Endodermal cell (in vitro differentiated cells): ENCODE results near the gene WDR86. TPM values are rescaled to one million over a fixed set of nuclear protein-coding genes. Genes with fewer than 3 reads are reported as not detected.
A peak's percentile ranks its signal among the peaks of the same experiment; 100 is the strongest.

Experiments
- DNase-seq: peaks from one replicate; pipeline ENCODE4 v3.0.0-alpha.2; 2017
- H3K27ac ChIP-seq: 2 replicates; pipeline ENCODE4 v1.5.1; 2013; ENCODE audit warnings: mild to moderate bottlenecking, low read depth, low read length, moderate library complexity
- H3K27me3 ChIP-seq: 2 replicates; pipeline ENCODE4 v1.6.1; 2013; ENCODE audit warnings: mild to moderate bottlenecking, low read length, moderate library complexity; ENCODE audit not compliant: insufficient read depth, control insufficient read depth, poor library complexity, severe bottlenecking
- H3K36me3 ChIP-seq: 2 replicates; pipeline ENCODE4 v1.7.0; 2013; ENCODE audit warnings: mild to moderate bottlenecking, low read length, moderate library complexity; ENCODE audit not compliant: control insufficient read depth, insufficient read depth
- H3K4me1 ChIP-seq: one replicate; pipeline ENCODE4 v1.7.0; 2013; ENCODE audit warnings: low read length; ENCODE audit not compliant: control insufficient read depth, insufficient read depth
- H3K4me3 ChIP-seq: 2 replicates; pipeline ENCODE4 v1.5.1; 2013; ENCODE audit warnings: mild to moderate bottlenecking, low read length, moderate library complexity
- H3K9ac ChIP-seq: 2 replicates; pipeline ENCODE4 v1.6.1; 2013; ENCODE audit warnings: mild to moderate bottlenecking, low read length, moderate library complexity; ENCODE audit not compliant: poor library complexity, severe bottlenecking; ENCODE audit errors: extremely low read depth
- H3K9me3 ChIP-seq: 2 replicates; pipeline ENCODE4 v1.6.1; 2013; ENCODE audit warnings: mild to moderate bottlenecking, low read length, moderate library complexity; ENCODE audit not compliant: control insufficient read depth
- H3K27ac Mint-ChIP-seq: 2 replicates; pipeline ENCODE4 v1.8.0; 2020; ENCODE audit warnings: mixed read lengths
- H3K27me3 Mint-ChIP-seq: 2 replicates; pipeline ENCODE4 v1.8.0; 2021; ENCODE audit warnings: mild to moderate bottlenecking, mixed read lengths; ENCODE audit not compliant: insufficient read depth
- H3K36me3 Mint-ChIP-seq: 2 replicates; pipeline ENCODE4 v1.8.0; 2020; ENCODE audit warnings: low read depth, mixed read lengths
- H3K4me1 Mint-ChIP-seq: 2 replicates; pipeline ENCODE4 v1.8.0; 2020; ENCODE audit warnings: mixed read lengths
- H3K4me3 Mint-ChIP-seq: 2 replicates; pipeline ENCODE4 v1.8.0; 2020; ENCODE audit warnings: mild to moderate bottlenecking, moderate library complexity, mixed read lengths
- H3K9me3 Mint-ChIP-seq: 2 replicates; pipeline ENCODE4 v1.8.0; 2020; ENCODE audit warnings: mild to moderate bottlenecking, mixed read lengths
- WGBS, 2 experiments: methylation state at CpG; one replicate each; pipeline versions ENCODE4 v1.1.5 to v1.1.7; 2013; ENCODE audit warnings: missing lambda C conversion rate in 2 of 2, mixed read lengths in 1 of 2; ENCODE audit not compliant: insufficient coverage in 1 of 2, insufficient read length in 1 of 2; 5-methylcytosine and 5-hydroxymethylcytosine counted together
- total RNA-seq, 2 donors: library from RNA; stranded (reverse); fragmentation: NEBNext Ultra II Directional in 1 of 2; extraction: Animal tissue kit (Norgen Biotek cat#: 25700) in 1 of 2; gene quantifications; 2 replicates in 1 of 2; 3 replicates in 1 of 2; pipeline ENCODE4 v1.2.1, GENCODE V29; 2021
- TF ChIP-seq, protein P1 (sequence below): fragments of 200-600 bp; sonication (generic); conservative IDR thresholded peaks from 2 replicates; pipeline ENCODE4 v1.5.0; 2021; ENCODE audit warnings: antibody characterized with exemption, mild to moderate bottlenecking

Gene WDR86
- total RNA-seq, 2 donors from 2014 or later: 83.3 to 94.2 TPM

GRCh38 chr7:151438864-151439601, 29.2 kb upstream of the WDR86 start:
- Mint-ChIP-seq H3K4me3 (peak overlapping the region; percentile 58), H3K9me3 (no peaks in the 10 kb centered on the region), H3K4me1 (peaks cover 15% of the 10 kb centered on the region), H3K27me3 (peaks cover 4% of the 10 kb centered on the region), H3K27ac (no peak overlapping the region), H3K36me3 (peaks cover 2% of the 10 kb centered on the region)
- TF ChIP-seq, protein P1, sequence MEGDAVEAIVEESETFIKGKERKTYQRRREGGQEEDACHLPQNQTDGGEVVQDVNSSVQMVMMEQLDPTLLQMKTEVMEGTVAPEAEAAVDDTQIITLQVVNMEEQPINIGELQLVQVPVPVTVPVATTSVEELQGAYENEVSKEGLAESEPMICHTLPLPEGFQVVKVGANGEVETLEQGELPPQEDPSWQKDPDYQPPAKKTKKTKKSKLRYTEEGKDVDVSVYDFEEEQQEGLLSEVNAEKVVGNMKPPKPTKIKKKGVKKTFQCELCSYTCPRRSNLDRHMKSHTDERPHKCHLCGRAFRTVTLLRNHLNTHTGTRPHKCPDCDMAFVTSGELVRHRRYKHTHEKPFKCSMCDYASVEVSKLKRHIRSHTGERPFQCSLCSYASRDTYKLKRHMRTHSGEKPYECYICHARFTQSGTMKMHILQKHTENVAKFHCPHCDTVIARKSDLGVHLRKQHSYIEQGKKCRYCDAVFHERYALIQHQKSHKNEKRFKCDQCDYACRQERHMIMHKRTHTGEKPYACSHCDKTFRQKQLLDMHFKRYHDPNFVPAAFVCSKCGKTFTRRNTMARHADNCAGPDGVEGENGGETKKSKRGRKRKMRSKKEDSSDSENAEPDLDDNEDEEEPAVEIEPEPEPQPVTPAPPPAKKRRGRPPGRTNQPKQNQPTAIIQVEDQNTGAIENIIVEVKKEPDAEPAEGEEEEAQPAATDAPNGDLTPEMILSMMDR: no peak
- Histone ChIP-seq H3K4me1 (no peaks in the 10 kb centered on the region), H3K27me3 (no peaks in the 10 kb centered on the region), H3K9ac (no peak overlapping the region), H3K4me3 (peak overlapping the region; percentile 75), H3K9me3 (peaks cover 5% of the 10 kb centered on the region), H3K27ac (no peak overlapping the region), H3K36me3 (no peaks in the 10 kb centered on the region)
- no peak for DNase-seq
- 92 to 94% methylated on average over 7 to 17 of the region's 17 CpGs for WGBS, 2 experiments

GRCh38 chr7:151437866-151438516, 28.2 kb upstream of the WDR86 start:
- TF ChIP-seq, protein P1: no peak

GRCh38 chr7:151437159-151437553, 27.3 kb upstream of the WDR86 start:
- Mint-ChIP-seq H3K4me3 (no peak overlapping the region), H3K36me3 (peaks cover 2% of the 10 kb centered on the region), H3K27me3 (peaks cover 4% of the 10 kb centered on the region), H3K4me1 (peaks cover 15% of the 10 kb centered on the region), H3K27ac (no peak overlapping the region), H3K9me3 (no peaks in the 10 kb centered on the region)
- Histone ChIP-seq H3K36me3 (no peaks in the 10 kb centered on the region), H3K27ac (no peak overlapping the region), H3K4me1 (no peaks in the 10 kb centered on the region), H3K27me3 (no peaks in the 10 kb centered on the region), H3K9ac (no peak overlapping the region), H3K9me3 (peaks cover 5% of the 10 kb centered on the region), H3K4me3 (no peak overlapping the region)
- TF ChIP-seq, protein P1: no peak
- no peak for DNase-seq
- WGBS, 2 experiments: 85 to 94% methylated on average over 13 of the region's 13 CpGs

More at GRCh38 chr7:151437866-151438516, 28.2 kb upstream of the WDR86 start:
- no peak overlapping the region for H3K27ac Mint-ChIP-seq
- H3K27me3 ChIP-seq: no peaks in the 10 kb centered on the region
- H3K4me3 ChIP-seq: no peak overlapping the region
- H3K4me1 ChIP-seq: no peaks in the 10 kb centered on the region
- WGBS, 2 experiments: 89 to 91% methylated on average over 18 to 23 of the region's 23 CpGs
- peaks cover 2% of the 10 kb centered on the region for H3K36me3 Mint-ChIP-seq
- H3K9me3 Mint-ChIP-seq: no peaks in the 10 kb centered on the region
- H3K9ac ChIP-seq: no peak overlapping the region
- DNase-seq: no peak
- H3K27ac ChIP-seq: no peak overlapping the region
- H3K4me3 Mint-ChIP-seq: no peak overlapping the region
- no peaks in the 10 kb centered on the region for H3K36me3 ChIP-seq
- H3K4me1 Mint-ChIP-seq: peaks cover 15% of the 10 kb centered on the region
- H3K9me3 ChIP-seq: peaks cover 5% of the 10 kb centered on the region
- H3K27me3 Mint-ChIP-seq: peaks cover 4% of the 10 kb centered on the region
